ENCODE measurements around the gene ATE1. TPM values are rescaled to one million over a fixed set of nuclear protein-coding genes. Genes with fewer than 3 reads are reported as not detected.
A peak's percentile ranks its signal among the peaks of the same experiment; 100 is the strongest.

The ATE1 gene
- total and polyA plus RNA-seq, 8 donors, result 4.9 to 47.4 (median 9.1) TPM

- H3K36me3 ChIP-seq, result peaks cover 7 to 75% (median 70%) of the 10 kb centered on the region in 4 donors
- peak in 1 of 2 donors; percentile 87 for DNase-seq
- intact Hi-C loops (cut with DNase I; ENCODE audit: low total_unique reads), result no loop called here
Measured at GRCh38 chr10:121900443-121901174, 27.2 kb downstream of the ATE1 start.

GRCh38 chr10:121899727-121900126 is 28.1 kb downstream of the ATE1 start:
- Histone ChIP-seq H3K27ac (no peak overlapping the region), H3K4me3 (no peak overlapping the region), H3K9me3 (no peaks in the 10 kb centered on the region), H3K27me3 (no peaks in the 10 kb centered on the region), H3K4me1 (peaks cover 0 to 7% (median 0%) of the 10 kb centered on the region in 4 donors), H3K36me3 (peaks cover 7 to 76% (median 75%) of the 10 kb centered on the region in 4 donors)
- TF ChIP-seq EP300 (IDR thresholded peaks at IDR 0.05) (no peak), POLR2A (IDR thresholded peaks at IDR 0.05) (no peak), POLR2AphosphoS5 (IDR thresholded peaks at IDR 0.05) (no peak), CTCF (IDR thresholded peaks at IDR 0.05) (no peak)
- WGBS, 5 donors, result 46 to 73% (median 60%) methylated on average over 4 of the region's 4 CpGs
- intact Hi-C loops (cut with DNase I; ENCODE audit: low total_unique reads), result no loop called here
- no peak for DNase-seq

More at GRCh38 chr10:121900443-121901174, 27.2 kb downstream of the ATE1 start:
- Histone ChIP-seq H3K4me3 (no peak overlapping the region), H3K9me3 (no peaks in the 10 kb centered on the region), H3K27ac (no peak overlapping the region), H3K4me1 (peaks cover 0 to 7% (median 0%) of the 10 kb centered on the region in 4 donors), H3K27me3 (no peaks in the 10 kb centered on the region)
- whole genome bisulfite sequencing, 5 donors, result 42 to 46% (median 43%) methylated on average over 10 of the region's 10 CpGs
- TF ChIP-seq CTCF (IDR thresholded peaks at IDR 0.05), result peak in 5 of 7 experiments; percentile 23 to 61 (median 51)
- TF ChIP-seq EP300 (IDR thresholded peaks at IDR 0.05), result no peak

GRCh38 chr10:121891103-121891502 is 36.7 kb downstream of the ATE1 start:
- Histone ChIP-seq H3K9me3 (no peaks in the 10 kb centered on the region), H3K27me3 (no peaks in the 10 kb centered on the region), H3K36me3 (peaks cover 0 to 57% (median 53%) of the 10 kb centered on the region in 4 donors), H3K4me3 (no peak overlapping the region), H3K27ac (no peak overlapping the region), H3K4me1 (no peaks in the 10 kb centered on the region)
- WGBS, 5 donors, result 81 to 87% (median 86%) methylated on average over 5 of the region's 5 CpGs
- TF ChIP-seq POLR2AphosphoS5 (IDR thresholded peaks at IDR 0.05), result no peak
- TF ChIP-seq POLR2A (IDR thresholded peaks at IDR 0.05), result no peak
- TF ChIP-seq EP300 (IDR thresholded peaks at IDR 0.05), result no peak
- TF ChIP-seq CTCF (IDR thresholded peaks at IDR 0.05), result no peak
- intact Hi-C loops (cut with DNase I; ENCODE audit: low total_unique reads), result loop anchor here (5.0 kb wide), 1 partner anchor 949 kb away; no protein-coding TSS in a partner anchor
- DNase-seq, result no peak

GRCh38 chr10:121889212-121889611 is 38.6 kb downstream of the ATE1 start:
- no peak for DNase-seq
- TF ChIP-seq CTCF (IDR thresholded peaks at IDR 0.05) (no peak), POLR2AphosphoS5 (IDR thresholded peaks at IDR 0.05) (no peak), POLR2A (IDR thresholded peaks at IDR 0.05) (no peak), EP300 (IDR thresholded peaks at IDR 0.05) (no peak)
- Histone ChIP-seq H3K27me3 (no peaks in the 10 kb centered on the region), H3K4me3 (no peak overlapping the region), H3K4me1 (no peaks in the 10 kb centered on the region), H3K36me3 (peaks cover 0 to 52% (median 44%) of the 10 kb centered on the region in 4 donors), H3K27ac (no peak overlapping the region), H3K9me3 (no peaks in the 10 kb centered on the region)
- WGBS, 5 donors, result 59 to 77% (median 71%) methylated on average over 5 of the region's 5 CpGs
- intact Hi-C loops (cut with DNase I; ENCODE audit: low total_unique reads), result no loop called here

Data from stomach (tissue), 9 donors.